ENCODE data around the gene PRPF40B. TPM values are rescaled to one million over a fixed set of nuclear protein-coding genes. Genes with fewer than 3 reads are reported as not detected.

The PRPF40B gene
- total RNA-seq, 2 experiments from 2014 or later = 9.3 to 11.4 TPM

DNA sequence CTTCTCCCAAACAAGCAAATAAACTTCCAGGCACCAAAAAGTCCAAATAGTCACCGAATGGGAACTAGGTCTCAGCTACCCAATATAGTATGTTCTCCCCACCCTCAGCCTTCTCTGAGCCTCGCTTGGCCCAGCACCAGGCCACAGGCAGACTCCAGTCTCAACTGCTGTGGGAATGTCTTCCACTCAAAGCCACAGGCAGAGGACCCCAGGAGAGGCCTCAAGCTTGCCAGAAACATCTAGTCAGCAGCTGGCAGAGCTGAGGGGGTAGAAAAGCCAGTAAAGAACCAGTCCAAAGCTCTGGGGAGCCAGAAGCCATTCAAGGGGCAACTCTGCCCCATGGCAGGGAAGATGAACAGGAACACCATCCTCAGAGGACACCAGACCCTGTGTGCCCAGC, 42.0 kb downstream of the PRPF40B start:
- ChIA-PET POLR2A (no interaction called here), CTCF (interaction anchor here (1.5 to 1.9 kb wide), 2 partner anchors 28 to 39 kb away, joined by 3 to 5 read pairs; no protein-coding TSS in a partner anchor)

DNA sequence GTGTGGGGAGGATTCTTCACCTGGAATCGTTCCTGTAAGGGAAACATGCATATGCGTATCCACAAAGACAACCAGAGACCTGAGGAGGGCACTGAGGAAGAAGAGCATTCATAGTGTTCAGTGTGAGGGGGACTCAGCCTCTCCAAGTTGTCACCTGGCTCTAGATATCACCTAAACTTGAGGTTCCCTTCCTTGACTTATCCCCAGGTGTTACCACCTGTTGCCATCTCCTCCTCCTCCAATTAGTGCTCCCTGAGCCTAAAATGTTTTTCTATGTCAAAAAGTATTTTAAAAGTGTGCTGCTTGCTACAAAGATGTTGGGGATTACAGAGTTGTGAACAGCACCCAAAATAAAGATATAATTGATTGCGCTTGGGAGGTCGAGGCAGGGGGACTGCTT, 42.8 kb downstream of the PRPF40B start:
- CTCF ChIA-PET = interaction anchor here (1.9 kb wide), 1 partner anchor 29 kb away, joined by 5 read pairs; no protein-coding TSS in a partner anchor

GRCh38 chr12:49667325-49668090, 44.1 kb downstream of the PRPF40B start:
- POLR2A ChIA-PET = interaction anchor here (2.0 kb wide), 1 partner anchor 74 kb away, joined by 7 read pairs; the partner anchor contains the start of gene TMBIM6
- CTCF ChIA-PET = interaction anchor here (1.4 to 2.3 kb wide), 3 partner anchors 21 to 40 kb away, joined by 4 to 7 read pairs (median 5); partner anchors contain the start of gene FMNL3

More for the DNA sequence above, 42.8 kb downstream of the PRPF40B start:
- POLR2A ChIA-PET = interaction anchor here (0.6 to 2.0 kb wide), 2 partner anchors 29 to 75 kb away, joined by 3 to 7 read pairs; partner anchors contain the start of gene TMBIM6

- CTCF ChIA-PET = interaction anchor here (0.8 to 1.3 kb wide), 2 partner anchors 33 to 36 kb away, joined by 3 read pairs; no protein-coding TSS in a partner anchor
- POLR2A ChIA-PET = interaction anchor here (0.6 kb wide), 2 partner anchors 19 to 818 kb away, joined by 3 to 7 read pairs; partner anchors contain the start of gene DDX23
Measured at GRCh38 chr12:49669796-49670195, 46.4 kb downstream of the PRPF40B start.

- ChIA-PET CTCF (interaction anchor here (0.9 to 1.3 kb wide), 4 partner anchors 25 to 70 kb away, joined by 3 read pairs; partner anchors contain the start of gene TMBIM6), POLR2A (no interaction called here)
Measured at GRCh38 chr12:49671031-49671765, 47.8 kb downstream of the PRPF40B start.

DNA sequence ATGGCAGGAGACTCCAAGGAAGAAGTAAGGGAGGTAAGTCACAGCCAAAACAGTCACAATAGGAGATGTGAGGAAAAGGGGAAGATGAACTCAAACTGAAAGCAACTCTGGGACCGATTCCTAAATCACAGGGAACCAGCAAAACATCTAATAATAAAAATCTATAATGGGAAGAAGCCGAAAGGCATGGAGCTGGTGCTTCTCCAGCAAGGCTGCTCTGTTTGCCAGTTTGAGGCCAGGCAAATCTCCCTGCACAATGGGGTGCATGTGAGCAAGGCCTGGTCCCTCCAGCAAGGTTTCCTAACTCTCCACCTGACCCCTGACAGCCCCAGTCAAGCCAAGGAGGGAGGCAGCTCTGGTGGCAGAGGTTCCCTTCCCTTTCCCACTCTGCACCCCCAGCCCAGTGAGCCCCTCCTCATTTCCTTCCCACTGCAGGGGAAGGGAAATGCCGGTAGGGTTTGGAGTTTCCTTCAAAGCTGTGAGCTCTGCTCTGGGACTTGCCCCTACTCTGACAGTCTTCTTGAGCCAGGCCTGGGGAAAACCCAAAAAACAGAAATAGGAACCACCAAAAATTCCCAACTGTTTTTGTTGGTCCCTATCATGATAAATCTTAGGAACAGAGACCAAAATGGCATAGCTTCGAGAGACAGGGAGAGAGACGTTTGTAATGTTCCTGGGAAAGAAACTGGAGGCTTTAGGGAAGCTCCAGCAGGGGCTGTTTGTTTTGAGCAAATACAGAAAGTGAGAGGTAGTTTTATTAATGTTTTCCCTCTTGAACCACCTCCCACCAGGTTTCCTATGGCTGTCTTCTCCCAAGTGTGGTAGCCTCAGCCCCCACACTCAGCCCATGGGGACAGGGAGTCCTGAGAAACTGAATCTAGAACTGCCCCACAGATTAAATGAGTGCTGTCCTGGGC, 49.2 kb downstream of the PRPF40B start:
- CTCF ChIA-PET = interaction anchor here (0.7 to 1.5 kb wide), 4 partner anchors 10 to 69 kb away, joined by 3 to 5 read pairs (median 3); partner anchors contain the start of gene TMBIM6
- POLR2A ChIA-PET = interaction anchor here (1.1 kb wide), 1 partner anchor 26 kb away, joined by 4 read pairs; no protein-coding TSS in a partner anchor

GRCh38 chr12:49673446-49674317, 50.3 kb downstream of the PRPF40B start:
- ChIA-PET POLR2A (interaction anchor here (0.5 to 1.2 kb wide), 3 partner anchors 25 to 162 kb away, joined by 4 to 7 read pairs (median 5); partner anchors contain the start of gene PRPF40B), CTCF (interaction anchor here (1.4 to 1.6 kb wide), 4 partner anchors 32 to 68 kb away, joined by 3 to 7 read pairs (median 4); partner anchors contain the start of gene TMBIM6)

- ChIA-PET CTCF (interaction anchor here (1.3 to 1.7 kb wide), 5 partner anchors 14 to 67 kb away, joined by 3 to 7 read pairs (median 4); partner anchors contain the start of gene TMBIM6), POLR2A (interaction anchor here (0.5 to 1.2 kb wide), 2 partner anchors 52 to 161 kb away, joined by 5 to 7 read pairs; partner anchors contain the start of gene PRPF40B)
Measured at GRCh38 chr12:49674318-49674981, 51.1 kb downstream of the PRPF40B start.

- CTCF ChIA-PET = interaction anchor here (1.3 to 1.7 kb wide), 4 partner anchors 15 to 66 kb away, joined by 3 to 7 read pairs (median 4); partner anchors contain the start of gene TMBIM6
- POLR2A ChIA-PET = no interaction called here
Measured at GRCh38 chr12:49675137-49675536, 51.8 kb downstream of the PRPF40B start.

DNA sequence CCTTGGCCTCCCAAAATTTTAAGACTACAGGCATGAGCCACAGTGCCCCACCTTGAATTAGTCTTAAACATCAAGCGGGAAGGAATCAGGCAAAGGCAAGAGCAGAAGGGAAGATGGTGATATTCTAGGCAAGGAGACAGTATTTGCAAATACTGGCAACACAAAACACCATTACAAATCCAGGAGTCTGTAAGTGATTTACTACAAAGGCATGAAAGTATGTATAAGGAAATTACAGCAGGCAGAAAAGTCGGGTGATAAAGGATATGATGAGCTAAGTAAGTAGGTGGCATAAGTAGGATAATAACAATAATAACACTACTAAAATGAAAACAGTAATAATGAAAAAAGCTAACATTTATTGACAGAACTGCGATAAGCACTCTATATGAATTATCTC, 55.4 kb downstream of the PRPF40B start:
- POLR2A ChIA-PET = no interaction called here
- CTCF ChIA-PET = no interaction called here

- ChIA-PET POLR2A (no interaction called here), CTCF (interaction anchor here (0.5 to 1.4 kb wide), 3 partner anchors 28 to 61 kb away, joined by 3 to 4 read pairs (median 3); partner anchors contain the start of gene TMBIM6)
Measured at GRCh38 chr12:49680075-49680474, 56.7 kb downstream of the PRPF40B start.

- ChIA-PET CTCF (interaction anchor here (1.5 to 1.7 kb wide), 2 partner anchors 21 to 39 kb away, joined by 3 to 8 read pairs; no protein-coding TSS in a partner anchor), POLR2A (interaction anchor here (0.5 kb wide), 1 partner anchor 654 kb away, joined by 3 read pairs; no protein-coding TSS in a partner anchor)
Measured at GRCh38 chr12:49683599-49684309, 60.4 kb downstream of the PRPF40B start.

GRCh38 chr12:49684310-49684854, 61.0 kb downstream of the PRPF40B start:
- POLR2A ChIA-PET = interaction anchor here (0.5 kb wide), 1 partner anchor 654 kb away, joined by 3 read pairs; no protein-coding TSS in a partner anchor
- CTCF ChIA-PET = interaction anchor here (1.5 kb wide), 1 partner anchor 22 kb away, joined by 3 read pairs; no protein-coding TSS in a partner anchor

DNA sequence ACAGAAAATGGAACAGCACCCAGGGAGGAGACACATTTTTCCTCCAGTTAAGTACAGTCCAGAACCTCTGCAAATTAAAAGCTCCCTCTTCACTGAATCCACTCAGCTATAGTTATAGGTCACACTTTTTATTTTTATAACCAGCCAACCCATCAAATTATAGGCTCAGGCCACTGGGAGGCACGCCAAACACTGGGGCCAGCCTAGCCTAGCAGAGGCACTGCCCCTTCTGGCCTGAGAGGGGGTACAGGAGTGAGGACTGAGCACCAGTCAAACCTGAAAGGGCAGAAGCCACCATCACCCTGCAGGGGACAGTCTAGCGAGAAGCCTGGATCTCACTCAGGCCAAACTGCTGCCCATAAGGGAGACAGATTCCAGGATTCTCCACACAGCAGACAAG, 64.6 kb downstream of the PRPF40B start:
- ChIA-PET CTCF (interaction anchor here (1.5 kb wide), 1 partner anchor 20 kb away, joined by 7 read pairs; no protein-coding TSS in a partner anchor), POLR2A (no interaction called here)

DNA sequence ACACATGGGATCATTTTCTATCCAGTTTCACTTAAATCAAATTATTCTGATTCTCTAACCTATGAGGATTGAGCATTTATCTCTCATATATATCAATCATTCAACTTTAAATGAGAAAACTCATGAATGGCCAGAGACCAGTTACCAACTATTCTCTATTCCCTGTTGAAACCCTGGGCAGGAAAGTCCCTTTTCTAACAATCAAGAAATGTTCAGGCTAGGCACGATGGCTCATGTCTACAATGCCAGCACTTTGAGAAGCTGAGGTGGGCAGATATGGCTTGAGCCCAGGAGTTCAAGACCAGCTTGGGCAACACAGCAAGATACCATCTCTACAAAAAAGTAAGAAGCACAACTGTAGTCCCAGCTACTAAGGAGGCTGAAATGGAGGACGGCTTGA, 65.9 kb downstream of the PRPF40B start:
- CTCF ChIA-PET = interaction anchor here (1.5 kb wide), 1 partner anchor 22 kb away, joined by 7 read pairs; no protein-coding TSS in a partner anchor
- POLR2A ChIA-PET = interaction anchor here (0.6 kb wide), 1 partner anchor 19 kb away, joined by 3 read pairs; no protein-coding TSS in a partner anchor
